Hippocampal formation (tissue), 2 donors: ENCODE results near the gene OLFML2A.

Experiments used
- DNase-seq, 2 donors: peaks; one replicate each; lab custom pipeline; 2025; lab: John Stamatoyannopoulos, UW

The OLFML2A gene

GRCh38 chr9:124778575-124779367, 1.8 kb downstream of the OLFML2A start:
- DNase-seq: no peak

GRCh38 chr9:124779368-124780059, 2.6 kb downstream of the OLFML2A start:
- no peak for DNase-seq

GRCh38 chr9:124780060-124780756, 3.3 kb downstream of the OLFML2A start:
- DNase-seq: no peak

GRCh38 chr9:124780757-124781151, 3.8 kb downstream of the OLFML2A start:
- DNase-seq: no peak

GRCh38 chr9:124781967-124782660, 5.2 kb downstream of the OLFML2A start:
- DNase-seq: no peak

GRCh38 chr9:124782661-124783574, 6.0 kb downstream of the OLFML2A start:
- no peak for DNase-seq

GRCh38 chr9:124783830-124784229, 6.9 kb downstream of the OLFML2A start:
- DNase-seq: no peak

GRCh38 chr9:124784509-124784908, 7.6 kb downstream of the OLFML2A start:
- DNase-seq: no peak

- no peak for DNase-seq
These were observed 10.1 kb downstream of the OLFML2A start for GRCh38 chr9:124786881-124787573.

- DNase-seq: no peak
These were observed 11.7 kb downstream of the OLFML2A start for GRCh38 chr9:124788542-124789217.

- no peak for DNase-seq
These were observed 12.6 kb downstream of the OLFML2A start for GRCh38 chr9:124789531-124789930.

GRCh38 chr9:124790301-124790700, 13.4 kb downstream of the OLFML2A start:
- DNase-seq: no peak

GRCh38 chr9:124790801-124791505, 14.0 kb downstream of the OLFML2A start:
- no peak for DNase-seq

- no peak for DNase-seq
These were observed 15.5 kb downstream of the OLFML2A start for GRCh38 chr9:124792257-124793014.

- DNase-seq: no peak
These were observed 16.1 kb downstream of the OLFML2A start for GRCh38 chr9:124793015-124793541.

GRCh38 chr9:124794902-124795491, 18.1 kb downstream of the OLFML2A start:
- no peak for DNase-seq

- no peak for DNase-seq
These were observed 19.0 kb downstream of the OLFML2A start for GRCh38 chr9:124795881-124796431.
